ENCODE results near the gene CTIF.

DNA sequence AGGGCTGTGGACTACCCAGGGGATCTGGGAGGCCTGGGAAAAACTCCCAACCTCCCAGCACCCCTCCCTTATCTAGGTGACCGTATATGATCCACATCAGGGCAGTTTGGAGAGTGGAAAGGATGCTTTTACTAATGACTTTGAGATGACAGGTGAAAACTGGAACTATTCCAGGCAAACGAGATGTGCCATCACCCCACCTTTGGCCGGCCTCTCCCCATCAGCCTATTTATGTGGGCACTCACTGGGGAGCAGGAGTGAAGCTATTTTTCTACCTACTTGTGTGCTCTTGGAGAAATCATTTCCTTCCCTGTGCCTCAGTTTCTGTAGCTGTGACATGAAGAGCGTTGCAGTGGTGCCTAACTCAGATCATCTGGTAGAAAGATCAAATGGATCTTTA lies 304.8 kb downstream of the CTIF start:
- TF ChIP-seq POLR2A (IDR thresholded peaks at IDR 0.05) = no peak
- TF ChIP-seq CTCF (IDR thresholded peaks at IDR 0.05) = no peak

Data from heart left ventricle (tissue), 13 donors.